K562 (cell line): ENCODE measurements around the gene SELPLG. TPM values are rescaled to one million over a fixed set of nuclear protein-coding genes. Genes with fewer than 3 reads are reported as not detected.

Experiments
- BMI1 ChIP-seq: fragments of 150-350 bp; IDR thresholded peaks from 2 replicates; pipeline ENCODE4 v1.6.1; 2014; ENCODE audit warnings: low read length
- CHD2 ChIP-seq: IDR thresholded peaks from 2 replicates; pipeline ENCODE4 v1.6.1; 2011; ENCODE audit warnings: low read depth, low read length
- DNMT1 ChIP-seq: fragments of 450-650 bp; IDR thresholded peaks from 2 replicates; pipeline ENCODE4 v1.6.1; 2016; ENCODE audit warnings: antibody characterized with exemption, mild to moderate bottlenecking
- ETV1 ChIP-seq: fragments of 450-650 bp; conservative IDR thresholded peaks from 2 replicates; pipeline ENCODE4 v1.6.1; 2016; ENCODE audit warnings: missing genetic modification characterization, control low read depth, low read depth, missing compliant biosample characterization
- FIP1L1 ChIP-seq: fragments of 200-400 bp; formaldehyde crosslinking; IDR thresholded peaks from 2 replicates; pipeline ENCODE4 v1.6.1; 2018; ENCODE audit warnings: mild to moderate bottlenecking, low read depth, low read length; ENCODE audit not compliant: poor library complexity, severe bottlenecking
- FOXA1 ChIP-seq: fragments of 450-650 bp; IDR thresholded peaks from 2 replicates; pipeline ENCODE4 v1.6.1; 2016; ENCODE audit warnings: mild to moderate bottlenecking, borderline replicate concordance
- GABPB1 ChIP-seq: sonication (generic); formaldehyde crosslinking; IDR thresholded peaks from 2 replicates; pipeline ENCODE4 v1.8.0; 2022; ENCODE audit warnings: mild to moderate bottlenecking, missing genetic modification reagents
- GATA2 ChIP-seq: sonication (generic); formaldehyde crosslinking; IDR thresholded peaks from 2 replicates; pipeline ENCODE4 v1.4.0; 2020; ENCODE audit warnings: mild to moderate bottlenecking, missing genetic modification reagents
- HDAC8 ChIP-seq: fragments of 450-650 bp; IDR thresholded peaks from 2 replicates; pipeline ENCODE4 v1.6.1; 2016; ENCODE audit warnings: mild to moderate bottlenecking, missing genetic modification characterization, moderate library complexity, missing compliant biosample characterization
- HDGF ChIP-seq: fragments of 450-650 bp; IDR thresholded peaks from 2 replicates; pipeline ENCODE4 v1.6.1; 2016
- HMGN3 ChIP-seq: IDR thresholded peaks from 2 replicates; pipeline ENCODE4 v1.6.1; 2011; ENCODE audit warnings: borderline replicate concordance, low read depth, mild to moderate bottlenecking, mixed read lengths, low read length; ENCODE audit not compliant: insufficient read length; ENCODE audit errors: extremely low read depth
- ILK ChIP-seq: fragments of 450-650 bp; IDR thresholded peaks from 2 replicates; pipeline ENCODE4 v1.6.1; 2016; ENCODE audit warnings: missing genetic modification characterization, low read depth, mild to moderate bottlenecking, missing compliant biosample characterization, moderate library complexity, borderline replicate concordance
- KDM5B ChIP-seq: fragments of 200-600 bp; sonication (generic); IDR thresholded peaks from 2 replicates; pipeline ENCODE4 v1.6.1; 2012; ENCODE audit warnings: low read depth, mild to moderate bottlenecking, moderate library complexity, low read length, control low read depth, inconsistent platforms; ENCODE audit not compliant: insufficient replicate concordance
- MECOM ChIP-seq: fragments of 250-450 bp; sonication (Bioruptor Pico); IDR thresholded peaks from 2 replicates; pipeline ENCODE4 v1.8.0; 2022; ENCODE audit warnings: inconsistent platforms
- NFRKB ChIP-seq: fragments of 450-650 bp; IDR thresholded peaks from 2 replicates; pipeline ENCODE4 v1.6.1; 2016; ENCODE audit warnings: low read depth
- NR2C2 ChIP-seq, 2 experiments: fragments of 200-800 bp in 1 of 2; sonication (Bioruptor generic) in 1 of 2; sonication (generic) in 1 of 2; formaldehyde crosslinking in 1 of 2; IDR thresholded peaks; 2 replicates each; pipeline versions ENCODE4 v1.6.1 to v1.8.0; 2016 to 2022; ENCODE audit warnings: mild to moderate bottlenecking in 1 of 2, missing compliant biosample characterization in 1 of 2, missing genetic modification characterization in 1 of 2, missing genetic modification reagents in 1 of 2
- PRMT5 ChIP-seq: sonication (generic); formaldehyde crosslinking; IDR thresholded peaks from 2 replicates; pipeline ENCODE4 v1.5.0; 2020; ENCODE audit warnings: missing genetic modification reagents
- PTRF ChIP-seq: fragments of 450-650 bp; IDR thresholded peaks from 2 replicates; pipeline ENCODE4 v1.6.1; 2016; ENCODE audit warnings: mild to moderate bottlenecking, missing genetic modification characterization, missing compliant biosample characterization
- RB1 ChIP-seq: fragments of 450-650 bp; IDR thresholded peaks from 2 replicates; pipeline ENCODE4 v1.6.1; 2017; ENCODE audit warnings: low read depth, mild to moderate bottlenecking
- RBFOX2 ChIP-seq: fragments of 200-400 bp; formaldehyde crosslinking; IDR thresholded peaks from 2 replicates; pipeline ENCODE4 v1.6.1; 2017; ENCODE audit warnings: low read depth, mild to moderate bottlenecking, low read length, moderate library complexity
- STAT5B ChIP-seq: fragments of 250-450 bp; sonication (Bioruptor Pico); IDR thresholded peaks from 2 replicates; pipeline ENCODE4 v1.8.0; 2021; ENCODE audit warnings: mild to moderate bottlenecking, inconsistent platforms
- ZNF408 ChIP-seq: fragments of 250-450 bp; sonication (Bioruptor Pico); IDR thresholded peaks from 2 replicates; pipeline ENCODE4 v1.4.0; 2020; ENCODE audit warnings: low read depth, mild to moderate bottlenecking, moderate library complexity
- ZNF76 ChIP-seq: fragments of 250-450 bp; sonication (Bioruptor Pico); IDR thresholded peaks from 2 replicates; pipeline ENCODE4 v1.4.0; 2020; ENCODE audit warnings: mild to moderate bottlenecking, moderate library complexity, borderline replicate concordance
- polyA plus RNA-seq, 8 experiments: library from polyadenylated mRNA; depleted of rRNA in 4 of 8; stranded (reverse) in 5 of 8; unstranded in 3 of 8; fragments of >200 nt; fragmentation: Nextera tagmentation in 2 of 8; fragmentation: Illumina TruSeq in 1 of 8; extraction: Ambion mirVana in 2 of 8; extraction: Trizol in 1 of 8; gene quantifications; 2 replicates each; pipeline versions ENCODE4 v1.2.1 to v1.2.3, GENCODE V29; 2011 to 2014; ENCODE audit warnings: inconsistent platforms in 1 of 8, missing spikeins in 1 of 8
- total RNA-seq, 7 experiments: library from RNA; depleted of rRNA in 6 of 7; stranded (reverse); fragments of >200 nt in 6 of 7; fragmentation: Illumina TruSeq in 2 of 7; extraction: Trizol in 2 of 7; gene quantifications; 2 replicates each; pipeline versions ENCODE4 v1.2.1 to v1.2.3, GENCODE V29; 2011 to 2021; ENCODE audit warnings: low replicate concordance in 1 of 7
- TF ChIP-seq, protein P1 (sequence below): fragments of 450-650 bp; formaldehyde crosslinking; IDR thresholded peaks from 2 replicates; pipeline ENCODE4 v1.4.0; 2020; ENCODE audit warnings: mild to moderate bottlenecking, moderate library complexity
- TF ChIP-seq, protein P2 (sequence below): fragments of 450-650 bp; IDR thresholded peaks from 2 replicates; pipeline ENCODE4 v1.6.1; 2017; ENCODE audit warnings: antibody characterized with exemption, mild to moderate bottlenecking

The SELPLG gene
- total and polyA plus RNA-seq, 9 of the 15 experiments (the other 6 are each of a cell fraction or from before 2014, with no cell fraction given), result 0.22 to 10.2 (median 1.7) TPM

DNA sequence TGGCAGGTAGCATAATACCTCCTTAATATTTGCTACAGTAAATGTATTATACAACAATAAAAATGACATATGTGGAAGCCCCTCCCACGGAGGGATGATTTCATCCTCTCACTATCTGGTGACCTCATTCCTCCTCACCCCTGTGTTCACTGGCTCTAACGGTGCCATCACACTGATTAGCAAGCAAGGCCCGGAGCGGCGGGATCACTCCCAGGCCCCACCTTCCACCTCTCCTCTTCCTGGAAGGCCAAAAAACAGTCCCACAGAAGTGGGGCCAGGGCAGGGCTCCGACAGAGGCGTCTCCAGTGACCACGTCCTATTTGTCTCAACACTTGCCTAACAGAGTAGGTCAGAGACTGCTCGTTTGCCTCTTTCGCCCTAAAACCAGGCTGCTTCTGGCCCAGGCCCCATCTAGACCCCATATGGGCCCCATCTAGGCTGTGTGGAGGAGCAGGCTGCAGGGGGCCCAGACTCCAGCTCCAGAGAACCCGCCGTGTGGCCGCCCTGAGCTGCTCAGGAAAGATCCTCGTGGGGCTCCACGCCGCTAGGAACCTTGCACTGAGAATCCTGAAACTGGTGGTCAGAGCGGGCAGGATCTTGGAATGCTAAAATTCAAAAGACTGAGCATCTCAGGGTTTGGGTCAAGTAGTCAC is 3.7 kb downstream of the SELPLG start (continued):
- TF ChIP-seq, protein P1, sequence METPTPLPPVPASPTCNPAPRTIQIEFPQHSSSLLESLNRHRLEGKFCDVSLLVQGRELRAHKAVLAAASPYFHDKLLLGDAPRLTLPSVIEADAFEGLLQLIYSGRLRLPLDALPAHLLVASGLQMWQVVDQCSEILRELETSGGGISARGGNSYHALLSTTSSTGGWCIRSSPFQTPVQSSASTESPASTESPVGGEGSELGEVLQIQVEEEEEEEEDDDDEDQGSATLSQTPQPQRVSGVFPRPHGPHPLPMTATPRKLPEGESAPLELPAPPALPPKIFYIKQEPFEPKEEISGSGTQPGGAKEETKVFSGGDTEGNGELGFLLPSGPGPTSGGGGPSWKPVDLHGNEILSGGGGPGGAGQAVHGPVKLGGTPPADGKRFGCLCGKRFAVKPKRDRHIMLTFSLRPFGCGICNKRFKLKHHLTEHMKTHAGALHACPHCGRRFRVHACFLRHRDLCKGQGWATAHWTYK (CRISPR knock-in tag), result peak; percentile 57
- TF ChIP-seq DNMT1, result no peak
- no peak for TF ChIP-seq GABPB1
- TF ChIP-seq CHD2, result 0 out of 2 replicates have a peak, but pooled peaks have one; percentile 22
- no peak for TF ChIP-seq ETV1 (tag)
- TF ChIP-seq PTRF (tag), result no peak
- no peak for TF ChIP-seq ZNF76 (CRISPR knock-in tag)
- TF ChIP-seq RB1, result no peak
- TF ChIP-seq FIP1L1, result no peak
- TF ChIP-seq BMI1, result no peak
- 0 out of 2 replicates have a peak, but pooled peaks have one; percentile 35 for TF ChIP-seq HDGF
- no peak for TF ChIP-seq NR2C2 (CRISPR knock-in tag; IDR thresholded peaks at IDR 0.05)
- peak; percentile 67; the same call in 1 of the 2 replicates for TF ChIP-seq NR2C2 (tag; IDR thresholded peaks at IDR 0.05)
- TF ChIP-seq NFRKB, result peak; percentile 66
- 0 out of 2 replicates have a peak, but pooled peaks have one; percentile 31 for TF ChIP-seq MECOM (CRISPR knock-in tag)
- no peak for TF ChIP-seq FOXA1
- no peak for TF ChIP-seq ILK (tag)
- peak; percentile 73; the same call in 1 of the 2 replicates for TF ChIP-seq HDAC8 (tag)
- TF ChIP-seq STAT5B (CRISPR knock-in tag), result no peak
- no peak for TF ChIP-seq ZNF408 (CRISPR knock-in tag)
- no peak for TF ChIP-seq GATA2 (CRISPR knock-in tag)
- TF ChIP-seq KDM5B, result peak; percentile 86
- TF ChIP-seq RBFOX2, result peak; percentile 84
- no peak for TF ChIP-seq HMGN3
- no peak for TF ChIP-seq PRMT5 (CRISPR knock-in tag)
- TF ChIP-seq, protein P2, sequence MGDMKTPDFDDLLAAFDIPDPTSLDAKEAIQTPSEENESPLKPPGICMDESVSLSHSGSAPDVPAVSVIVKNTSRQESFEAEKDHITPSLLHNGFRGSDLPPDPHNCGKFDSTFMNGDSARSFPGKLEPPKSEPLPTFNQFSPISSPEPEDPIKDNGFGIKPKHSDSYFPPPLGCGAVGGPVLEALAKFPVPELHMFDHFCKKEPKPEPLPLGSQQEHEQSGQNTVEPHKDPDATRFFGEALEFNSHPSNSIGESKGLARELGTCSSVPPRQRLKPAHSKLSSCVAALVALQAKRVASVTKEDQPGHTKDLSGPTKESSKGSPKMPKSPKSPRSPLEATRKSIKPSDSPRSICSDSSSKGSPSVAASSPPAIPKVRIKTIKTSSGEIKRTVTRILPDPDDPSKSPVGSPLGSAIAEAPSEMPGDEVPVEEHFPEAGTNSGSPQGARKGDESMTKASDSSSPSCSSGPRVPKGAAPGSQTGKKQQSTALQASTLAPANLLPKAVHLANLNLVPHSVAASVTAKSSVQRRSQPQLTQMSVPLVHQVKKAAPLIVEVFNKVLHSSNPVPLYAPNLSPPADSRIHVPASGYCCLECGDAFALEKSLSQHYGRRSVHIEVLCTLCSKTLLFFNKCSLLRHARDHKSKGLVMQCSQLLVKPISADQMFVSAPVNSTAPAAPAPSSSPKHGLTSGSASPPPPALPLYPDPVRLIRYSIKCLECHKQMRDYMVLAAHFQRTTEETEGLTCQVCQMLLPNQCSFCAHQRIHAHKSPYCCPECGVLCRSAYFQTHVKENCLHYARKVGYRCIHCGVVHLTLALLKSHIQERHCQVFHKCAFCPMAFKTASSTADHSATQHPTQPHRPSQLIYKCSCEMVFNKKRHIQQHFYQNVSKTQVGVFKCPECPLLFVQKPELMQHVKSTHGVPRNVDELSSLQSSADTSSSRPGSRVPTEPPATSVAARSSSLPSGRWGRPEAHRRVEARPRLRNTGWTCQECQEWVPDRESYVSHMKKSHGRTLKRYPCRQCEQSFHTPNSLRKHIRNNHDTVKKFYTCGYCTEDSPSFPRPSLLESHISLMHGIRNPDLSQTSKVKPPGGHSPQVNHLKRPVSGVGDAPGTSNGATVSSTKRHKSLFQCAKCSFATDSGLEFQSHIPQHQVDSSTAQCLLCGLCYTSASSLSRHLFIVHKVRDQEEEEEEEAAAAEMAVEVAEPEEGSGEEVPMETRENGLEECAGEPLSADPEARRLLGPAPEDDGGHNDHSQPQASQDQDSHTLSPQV, result peak; percentile 84
